ENCODE measurements around the gene STAC2.

- TF ChIP-seq CTCF (IDR thresholded peaks at IDR 0.05; ENCODE audit: low read length), result no peak
- TF ChIP-seq EZH2 (optimal IDR thresholded peaks at IDR 0.05; ENCODE audit: low read depth, low read length), result no peak
Observed at GRCh38 chr17:39169518-39169917, 56.2 kb downstream of the STAC2 start.

All from MM.1S (cell line).